Neural cell (in vitro differentiated cells): ENCODE data around the gene LRMDA. TPM values are rescaled to one million over a fixed set of nuclear protein-coding genes. Genes with fewer than 3 reads are reported as not detected.

Experiments
- H2AFZ ChIP-seq: fragments of 200-600, 300-800 bp; sonication (generic), shearing (Covaris generic); 2 replicates; pipeline ENCODE4 v1.6.0; 2014; ENCODE audit warnings: low read depth, mild to moderate bottlenecking, antibody characterized with exemption, low read length, moderate library complexity
- H3F3A ChIP-seq: fragments of 200-600 bp; shearing (Covaris generic); 2 replicates; pipeline ENCODE4 v1.6.1; 2016; ENCODE audit warnings: mild to moderate bottlenecking, moderate library complexity, mixed read lengths, antibody characterized with exemption, low read length; ENCODE audit not compliant: insufficient read depth, poor library complexity, severe bottlenecking
- H3K27ac ChIP-seq: fragments of 200-600, 300-800 bp; sonication (generic), shearing (Covaris generic); 2 replicates; pipeline ENCODE4 v1.5.1; 2014; ENCODE audit warnings: mild to moderate bottlenecking, low read length, moderate library complexity
- H3K27me3 ChIP-seq: fragments of 300-800, 200-600 bp; sonication (generic), shearing (Covaris generic); 2 replicates; pipeline ENCODE4 v1.6.0; 2014; ENCODE audit warnings: mild to moderate bottlenecking, low read depth, low read length, moderate library complexity; ENCODE audit not compliant: insufficient read depth
- H3K36me3 ChIP-seq: fragments of 300-800, 200-600 bp; sonication (generic), shearing (Covaris generic); 2 replicates; pipeline ENCODE4 v1.5.1; 2014; ENCODE audit warnings: mild to moderate bottlenecking, antibody characterized with exemption, low read length, moderate library complexity; ENCODE audit not compliant: insufficient read depth
- H3K4me2 ChIP-seq: fragments of 300-800, 200-600 bp; sonication (generic), shearing (Covaris generic); 2 replicates; pipeline ENCODE4 v1.6.0; 2014; ENCODE audit warnings: mild to moderate bottlenecking, low read length
- H3K4me3 ChIP-seq: fragments of 300-800, 200-600 bp; sonication (generic), shearing (Covaris generic); 2 replicates; pipeline ENCODE4 v1.5.1; 2014; ENCODE audit warnings: mild to moderate bottlenecking, low read length, moderate library complexity
- H3K79me2 ChIP-seq: fragments of 200-600 bp; shearing (Covaris generic); replicated peaks from 2 replicates; pipeline ENCODE4 v1.6.0; 2014; ENCODE audit warnings: mild to moderate bottlenecking, low read length, moderate library complexity; ENCODE audit not compliant: insufficient read depth
- H3K9ac ChIP-seq: fragments of 300-800, 200-600 bp; sonication (generic), shearing (Covaris generic); 2 replicates; pipeline ENCODE4 v1.6.1; 2016; ENCODE audit warnings: mild to moderate bottlenecking, low read length, mixed read lengths
- H3K9me2 ChIP-seq: fragments of 200-600 bp; shearing (Covaris generic); 2 replicates; pipeline ENCODE4 v1.6.1; 2016; ENCODE audit warnings: mild to moderate bottlenecking, low read length, mixed read lengths; ENCODE audit not compliant: insufficient read depth
- H3K9me3 ChIP-seq: fragments of 200-600, 300-800 bp; sonication (generic), shearing (Covaris generic); 2 replicates; pipeline ENCODE4 v1.6.1; 2016; ENCODE audit warnings: mild to moderate bottlenecking, mixed run types, low read length, moderate library complexity, mixed read lengths
- H4K20me1 ChIP-seq: fragments of 200-600 bp; shearing (Covaris generic); 2 replicates; pipeline ENCODE4 v1.6.1; 2016; ENCODE audit warnings: mild to moderate bottlenecking, mixed run types; ENCODE audit not compliant: insufficient read depth
- CTCF ChIP-seq: fragments of 450-650 bp; IDR thresholded peaks from 2 replicates; pipeline ENCODE4 v1.5.1; 2014; ENCODE audit warnings: antibody characterized with exemption, mild to moderate bottlenecking, moderate library complexity; ENCODE audit not compliant: poor library complexity, severe bottlenecking
- EP300 ChIP-seq: fragments of 450-650 bp; conservative IDR thresholded peaks from 2 replicates; pipeline ENCODE4 v1.6.1; 2014; ENCODE audit warnings: antibody characterized with exemption, mild to moderate bottlenecking, moderate library complexity; ENCODE audit not compliant: poor library complexity, severe bottlenecking
- EZH2 ChIP-seq: fragments of 200-600, 300-800 bp; shearing (Covaris generic), sonication (generic); IDR thresholded peaks from 2 replicates; pipeline ENCODE4 v1.6.1; 2014; ENCODE audit warnings: antibody characterized with exemption, low read length, borderline replicate concordance, mild to moderate bottlenecking; ENCODE audit not compliant: insufficient read depth, poor library complexity, severe bottlenecking
- MXI1 ChIP-seq: fragments of 450-650 bp; conservative IDR thresholded peaks from 2 replicates; pipeline ENCODE4 v1.6.1; 2014; ENCODE audit warnings: antibody characterized with exemption, mild to moderate bottlenecking; ENCODE audit not compliant: poor library complexity, severe bottlenecking
- POLR2AphosphoS5 ChIP-seq: IDR thresholded peaks from 2 replicates; pipeline ENCODE4 v1.6.1; 2012
- RAD21 ChIP-seq: fragments of 450-650 bp; conservative IDR thresholded peaks from 2 replicates; pipeline ENCODE4 v1.6.1; 2014; ENCODE audit warnings: antibody characterized with exemption, mild to moderate bottlenecking, moderate library complexity
- REST ChIP-seq: IDR thresholded peaks from 2 replicates; pipeline ENCODE4 v1.6.1; 2012; ENCODE audit warnings: borderline replicate concordance
- SMC3 ChIP-seq: fragments of 450-650 bp; conservative IDR thresholded peaks from 2 replicates; pipeline ENCODE4 v1.6.1; 2014; ENCODE audit warnings: antibody characterized with exemption, mild to moderate bottlenecking, moderate library complexity; ENCODE audit not compliant: poor library complexity
- TAF1 ChIP-seq: IDR thresholded peaks from 2 replicates; pipeline ENCODE4 v1.6.1; 2012; ENCODE audit warnings: low read depth
- polyA plus RNA-seq: library from polyadenylated mRNA; depleted of rRNA; stranded (reverse); fragments of >200 nt; gene quantifications from 2 replicates; pipeline ENCODE4 v1.2.3, GENCODE V29; 2014

The LRMDA gene
- polyA plus RNA-seq, 1 donor from 2014 or later = 5.6 TPM

GRCh38 chr10:76552091-76552873 lies 1120.9 kb downstream of the LRMDA start:
- no peaks in the 10 kb centered on the region for H4K20me1 ChIP-seq
- H3K27ac ChIP-seq = no peak overlapping the region
- no peaks in the 10 kb centered on the region for H3K9me3 ChIP-seq
- H2AFZ ChIP-seq = no peak overlapping the region
- H3K4me3 ChIP-seq = no peak overlapping the region
- H3K27me3 ChIP-seq = no peaks in the 10 kb centered on the region
- H3K79me2 ChIP-seq = no peaks in the 10 kb centered on the region
- no peaks in the 10 kb centered on the region for H3K36me3 ChIP-seq
- no peaks in the 10 kb centered on the region for H3K9me2 ChIP-seq
- no peak overlapping the region for H3K4me2 ChIP-seq
- TF ChIP-seq EZH2 (no peak), POLR2AphosphoS5 (no peak)
- H3K9ac ChIP-seq = no peak overlapping the region
- H3F3A ChIP-seq = no peaks in the 10 kb centered on the region

- H3K9me2 ChIP-seq = no peaks in the 10 kb centered on the region
- no peak overlapping the region for H3K9ac ChIP-seq
- no peak for TF ChIP-seq POLR2AphosphoS5
- TF ChIP-seq TAF1 = no peak
- no peak for TF ChIP-seq EP300
- no peak for TF ChIP-seq RAD21
- TF ChIP-seq CTCF = no peak
- no peak for TF ChIP-seq REST
- TF ChIP-seq MXI1 = no peak
- no peak for TF ChIP-seq EZH2
- no peak for TF ChIP-seq SMC3
- H3F3A ChIP-seq = no peaks in the 10 kb centered on the region
- H3K36me3 ChIP-seq = no peaks in the 10 kb centered on the region
- no peaks in the 10 kb centered on the region for H4K20me1 ChIP-seq
- no peaks in the 10 kb centered on the region for H3K79me2 ChIP-seq
- H3K4me3 ChIP-seq = no peak overlapping the region
- peak overlapping the region; percentile 18 for H3K27ac ChIP-seq
- no peaks in the 10 kb centered on the region for H3K27me3 ChIP-seq
- no peak overlapping the region for H3K4me2 ChIP-seq
- H3K9me3 ChIP-seq = no peaks in the 10 kb centered on the region
- no peak overlapping the region for H2AFZ ChIP-seq
Measured at GRCh38 chr10:76553263-76554032, 1122.0 kb downstream of the LRMDA start.
